ENCODE results near the gene DNAH8. TPM values are rescaled to one million over a fixed set of nuclear protein-coding genes. Genes with fewer than 3 reads are reported as not detected.
"Not testable (repeated sequence)": the region's sequence is repeated elsewhere in the genome, so short reads cannot be mapped to it uniquely, and the experiment has no call there.

The DNAH8 gene
- total RNA-seq, 1 donor from 2014 or later = 3.0 TPM

DNA sequence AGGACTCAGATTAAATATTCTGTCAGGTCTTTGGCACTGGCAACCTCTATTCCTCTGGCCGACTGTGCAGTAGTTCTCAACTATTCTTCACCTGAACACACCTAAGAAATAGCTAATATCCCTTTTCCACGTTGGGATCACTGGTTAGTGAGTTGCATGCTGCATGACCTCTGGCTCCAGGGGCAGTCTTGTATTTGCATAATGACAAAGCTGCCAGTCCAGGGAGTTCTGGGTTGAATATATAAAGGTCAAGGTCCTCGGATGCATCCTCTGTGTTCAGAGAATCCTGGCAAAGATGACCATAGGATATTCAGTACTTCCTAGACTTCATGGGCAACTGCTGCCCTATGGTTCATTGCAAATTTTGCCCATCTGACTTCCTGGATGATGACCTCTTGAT lies 131.2 kb downstream of the DNAH8 start:
- no peak for DNase-seq

DNA sequence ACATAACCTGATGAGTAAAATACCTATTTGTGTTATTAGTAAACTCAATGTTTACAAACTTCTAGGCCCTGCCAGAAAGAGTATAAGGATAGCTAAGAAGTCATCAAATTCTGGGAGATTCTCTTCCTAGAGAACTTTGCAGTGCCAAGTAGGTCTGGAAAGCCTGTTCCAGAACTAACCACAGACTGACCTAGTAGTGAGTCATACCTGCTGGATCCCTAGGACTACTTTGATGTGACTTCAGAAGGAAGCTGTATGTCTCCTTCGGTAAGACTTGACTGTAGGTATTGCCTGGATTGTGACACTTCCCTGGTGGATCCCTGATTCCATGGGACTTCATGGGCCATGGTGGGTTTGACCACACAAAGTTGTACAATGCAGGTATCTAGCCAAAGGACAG lies 131.7 kb downstream of the DNAH8 start:
- no peak for DNase-seq

DNA sequence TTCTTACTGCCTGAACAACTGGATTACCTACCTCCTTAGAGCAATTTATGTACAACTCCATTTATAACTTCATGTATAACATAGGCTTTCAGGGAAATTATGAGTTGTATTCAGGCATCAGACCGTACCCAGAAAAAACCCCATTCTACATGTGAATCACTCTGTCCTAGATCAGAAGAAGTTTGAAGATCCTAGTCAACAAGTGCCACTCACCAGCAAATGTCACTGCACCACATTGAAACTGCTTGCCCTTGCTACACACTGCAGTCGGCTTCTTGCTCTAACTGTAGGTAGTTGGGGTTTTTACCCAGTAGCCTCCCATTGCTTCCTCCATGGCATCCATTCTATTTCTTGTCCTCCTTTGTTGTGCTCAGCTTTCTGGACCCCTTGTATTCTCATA lies 132.4 kb downstream of the DNAH8 start:
- DNase-seq = no peak

DNA sequence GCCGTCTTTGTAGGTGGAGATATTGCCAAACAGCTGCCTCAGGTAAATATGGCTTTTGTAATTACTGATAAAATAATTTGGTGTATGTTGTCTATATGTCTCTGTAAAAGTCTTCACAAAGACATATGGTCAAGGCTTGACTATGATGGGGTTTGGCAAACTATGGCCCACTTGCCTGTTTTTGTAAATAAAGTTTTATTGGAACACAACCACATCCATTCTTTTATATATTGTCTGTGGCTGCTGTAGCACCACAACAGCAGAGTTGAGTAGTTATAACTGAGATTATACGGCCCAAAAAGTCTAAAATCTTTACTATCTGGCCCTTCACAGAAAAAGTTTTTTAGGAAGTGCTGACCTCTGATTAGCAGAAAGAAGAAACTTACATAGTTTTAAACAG lies 133.6 kb downstream of the DNAH8 start:
- no peak for DNase-seq

DNA sequence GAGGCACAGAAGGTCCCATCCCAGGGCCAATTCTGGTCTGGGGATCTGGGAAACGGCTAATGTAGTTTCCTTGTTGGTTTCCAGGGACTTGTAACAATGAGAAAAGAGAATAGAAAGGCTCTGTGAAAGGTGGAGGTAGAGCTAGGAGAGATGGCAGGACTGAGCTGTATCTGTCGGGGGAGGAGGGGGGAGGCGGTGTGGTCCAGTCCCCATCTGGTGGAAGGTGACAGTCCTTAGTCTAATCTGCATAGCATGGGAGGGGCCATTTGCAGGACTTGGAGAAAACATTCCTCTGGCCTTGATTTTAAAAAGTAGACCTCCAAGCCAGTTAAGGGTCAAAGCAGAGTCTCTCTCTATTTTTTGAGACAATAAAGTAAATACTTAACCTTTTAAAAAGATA lies 137.1 kb downstream of the DNAH8 start:
- DNase-seq = no peak

DNA sequence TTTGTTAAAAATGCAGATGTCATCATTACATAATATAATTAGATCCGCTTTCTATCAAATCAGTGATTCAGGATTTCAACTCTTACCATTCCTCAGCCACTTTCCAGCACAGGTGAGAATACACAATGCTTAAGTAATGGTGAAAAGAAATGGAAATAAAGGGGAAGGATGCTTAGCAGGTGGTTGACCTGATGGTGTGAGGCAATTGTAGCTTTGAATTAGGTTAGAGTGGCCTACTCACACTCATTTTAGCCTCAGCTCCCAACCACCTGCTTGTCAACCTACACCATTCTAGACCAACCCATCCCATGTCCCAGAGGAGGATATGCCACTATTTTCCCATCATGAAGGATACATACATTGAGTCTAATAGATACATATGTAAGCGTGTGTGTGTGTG lies 138.1 kb downstream of the DNAH8 start:
- no peak for DNase-seq

DNA sequence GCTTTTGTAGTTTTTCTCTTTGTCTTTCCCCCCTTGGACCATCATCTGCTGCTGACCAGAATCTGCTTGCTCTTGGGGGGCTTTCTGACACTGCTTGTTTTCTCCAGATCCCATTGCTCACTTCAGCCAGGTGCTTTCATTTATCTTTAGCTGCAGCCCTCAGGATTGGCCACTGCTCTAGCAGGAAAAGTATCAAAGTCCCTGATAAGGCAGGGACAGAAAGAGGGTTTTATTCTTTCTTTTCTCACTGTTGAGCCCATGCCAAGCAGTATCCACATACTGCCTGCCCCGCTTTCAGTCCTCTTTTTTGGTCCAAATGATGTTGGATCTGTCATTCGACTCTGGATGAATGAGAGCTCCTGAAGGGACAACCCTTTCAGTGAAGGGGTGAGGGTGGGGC lies 141.4 kb downstream of the DNAH8 start:
- DNase-seq = no peak

DNA sequence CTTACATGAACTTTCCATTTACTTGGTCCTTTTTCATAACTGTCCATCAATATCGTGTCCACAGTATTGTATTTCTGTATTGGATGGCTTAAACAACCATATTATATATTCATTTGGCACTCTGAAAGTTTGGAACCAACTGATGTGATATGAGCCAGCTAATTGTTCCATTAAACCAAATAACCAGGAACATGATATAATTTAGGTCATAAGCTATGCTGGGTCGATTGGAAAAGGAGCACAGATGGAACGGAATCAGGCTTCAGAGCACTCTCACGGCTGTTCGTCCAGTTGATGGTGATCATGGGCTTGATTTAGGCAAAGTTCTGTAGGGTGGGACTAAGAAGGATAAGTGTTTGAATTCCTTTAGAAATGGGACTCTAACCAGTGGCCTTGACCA lies 142.7 kb downstream of the DNAH8 start:
- no peak for DNase-seq

DNA sequence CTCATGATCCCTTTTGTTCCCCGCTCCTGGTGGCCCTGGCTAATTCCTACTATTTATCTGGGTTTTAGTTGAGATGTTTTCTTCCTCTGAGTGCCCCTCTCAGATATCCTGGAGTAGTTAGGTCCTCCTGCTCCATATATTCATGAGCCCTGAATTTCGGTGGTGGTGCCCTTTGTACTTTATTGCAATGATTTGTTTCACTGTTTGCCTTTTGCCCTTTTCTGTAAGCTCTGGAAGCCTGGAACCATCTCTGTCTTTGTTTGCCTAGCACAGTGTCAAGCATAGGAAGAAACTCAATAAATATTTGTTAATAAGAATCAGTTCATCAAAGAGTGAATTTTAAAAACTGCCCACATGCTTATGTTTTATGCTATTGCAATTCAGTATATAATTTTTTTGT lies 144.9 kb downstream of the DNAH8 start:
- DNase-seq = no peak

DNA sequence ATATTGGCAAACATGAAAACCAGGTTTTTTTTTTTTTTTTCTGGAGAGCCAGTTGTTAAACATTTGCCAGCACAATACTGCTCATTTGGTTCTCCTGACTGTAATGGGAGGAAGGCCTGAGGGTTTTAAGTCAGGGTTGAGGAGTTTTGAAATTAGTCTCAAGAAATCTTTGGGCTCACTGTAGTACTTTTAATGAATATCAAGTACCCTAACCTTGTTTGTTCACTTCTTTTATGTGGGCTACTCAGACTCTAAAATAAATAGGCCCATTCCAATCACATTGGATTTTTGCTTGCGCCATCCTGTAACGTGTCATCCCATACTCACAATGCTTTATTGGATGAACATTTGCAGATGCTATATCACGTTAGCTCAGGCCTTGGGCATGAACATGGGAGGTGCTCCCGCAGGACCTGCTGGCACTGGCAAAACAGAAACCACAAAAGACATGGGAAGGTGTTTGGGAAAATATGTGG lies 146.9 kb downstream of the DNAH8 start:
- no peak for DNase-seq

DNA sequence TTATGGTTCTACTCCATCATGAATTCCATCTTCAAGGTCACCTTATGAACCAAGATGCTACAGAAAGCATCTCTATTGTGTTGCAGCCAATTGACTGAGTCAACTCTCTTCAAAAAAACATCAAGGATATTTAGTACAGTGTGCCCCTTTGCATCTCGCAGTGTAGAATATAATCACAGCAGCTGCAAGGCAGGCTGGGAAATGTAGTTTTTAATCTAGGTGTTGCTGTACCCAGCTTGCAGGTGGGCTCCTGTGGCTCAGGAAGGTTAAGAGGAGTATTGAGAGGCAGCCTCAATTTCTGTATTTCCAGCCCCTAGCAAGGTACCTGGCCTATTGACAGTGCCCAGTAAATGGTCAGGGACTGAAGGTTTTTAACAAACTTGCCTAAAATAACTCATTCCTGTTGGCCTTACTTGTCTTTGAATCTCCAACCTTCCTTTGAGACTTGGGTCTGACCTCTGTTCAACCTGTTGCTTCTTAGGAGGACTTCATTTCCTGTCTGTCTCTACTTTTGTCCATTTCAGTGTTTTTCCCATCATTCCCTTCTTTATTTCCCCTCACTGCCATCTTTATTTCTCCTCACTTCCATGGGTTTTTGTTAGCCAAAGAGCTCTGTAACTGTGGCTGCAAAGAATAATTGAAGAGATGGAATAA lies 150.5 kb downstream of the DNAH8 start:
- no peak for DNase-seq

DNA sequence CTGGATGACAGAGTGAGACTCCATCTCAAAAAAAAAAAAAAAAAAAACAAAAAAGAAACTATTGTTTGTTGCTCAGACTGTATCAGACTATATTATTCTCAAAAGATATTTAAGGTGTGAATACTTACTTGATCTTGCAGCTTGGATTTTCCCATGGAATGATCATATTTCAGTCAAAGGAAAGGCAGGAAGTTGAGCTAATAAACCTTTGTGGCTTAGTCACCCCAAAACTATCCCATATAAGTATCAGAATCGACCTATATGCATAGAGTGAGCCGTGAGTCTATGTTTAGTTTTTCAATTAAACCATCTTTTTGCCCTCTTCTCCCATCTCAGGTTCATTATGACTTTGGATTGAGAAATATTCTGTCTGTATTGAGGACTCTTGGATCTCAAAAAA lies 152.6 kb downstream of the DNAH8 start:
- DNase-seq = no peak

DNA sequence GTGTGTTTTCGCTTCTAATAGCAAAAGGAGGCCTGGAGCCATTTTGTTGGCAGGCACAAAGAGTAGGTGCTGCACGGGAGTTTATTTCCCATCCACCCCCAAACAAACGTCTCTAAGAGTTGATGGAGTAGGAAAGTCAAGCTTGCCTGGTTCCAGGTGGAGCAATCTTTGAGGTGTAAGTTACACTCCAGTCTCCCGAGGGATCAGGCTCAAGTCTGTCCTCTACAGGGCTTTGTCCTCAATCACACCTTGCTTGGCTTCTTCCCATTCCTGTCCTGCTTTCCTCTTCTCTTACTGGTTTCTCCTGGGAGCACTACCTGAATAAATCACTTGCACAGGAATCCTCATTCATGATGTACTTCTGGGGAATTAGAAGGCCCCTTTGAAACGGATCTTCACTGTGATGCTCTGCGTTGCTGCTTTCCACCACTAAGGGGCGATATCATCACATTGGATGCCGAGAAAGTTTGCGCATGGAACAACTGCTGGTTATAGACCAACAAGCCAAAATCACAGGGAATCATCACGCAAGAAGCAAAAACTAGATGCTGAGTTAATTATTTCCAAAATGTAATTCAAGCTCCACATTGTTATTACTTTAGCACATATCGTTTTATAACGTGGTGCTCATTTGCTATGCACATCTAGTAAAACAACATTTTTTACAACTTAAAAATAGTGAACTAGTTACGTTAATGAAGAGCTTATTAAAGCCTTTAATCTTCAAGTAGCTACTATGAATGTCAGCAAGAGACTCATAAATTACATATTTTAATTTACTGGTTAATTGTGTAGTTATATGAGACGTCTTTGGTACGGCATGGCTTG lies 156.8 kb downstream of the DNAH8 start:
- peak; percentile 77 for DNase-seq

DNA sequence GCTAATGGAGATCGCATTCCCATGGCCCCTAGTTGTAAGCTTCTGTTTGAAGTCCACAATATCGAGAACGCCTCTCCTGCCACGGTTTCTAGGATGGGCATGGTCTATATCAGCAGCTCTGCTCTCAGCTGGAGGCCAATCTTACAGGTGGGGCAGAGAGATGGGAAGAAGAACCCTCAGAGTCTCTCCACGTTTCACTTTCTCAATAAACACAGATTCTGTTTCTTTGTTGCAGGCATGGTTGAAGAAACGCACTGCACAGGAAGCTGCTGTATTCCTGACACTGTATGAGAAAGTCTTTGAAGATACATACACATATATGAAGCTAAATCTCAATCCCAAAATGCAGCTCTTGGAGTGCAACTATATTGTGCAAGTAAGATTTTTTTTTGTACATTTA lies 157.9 kb downstream of the DNAH8 start:
- no peak for DNase-seq

DNA sequence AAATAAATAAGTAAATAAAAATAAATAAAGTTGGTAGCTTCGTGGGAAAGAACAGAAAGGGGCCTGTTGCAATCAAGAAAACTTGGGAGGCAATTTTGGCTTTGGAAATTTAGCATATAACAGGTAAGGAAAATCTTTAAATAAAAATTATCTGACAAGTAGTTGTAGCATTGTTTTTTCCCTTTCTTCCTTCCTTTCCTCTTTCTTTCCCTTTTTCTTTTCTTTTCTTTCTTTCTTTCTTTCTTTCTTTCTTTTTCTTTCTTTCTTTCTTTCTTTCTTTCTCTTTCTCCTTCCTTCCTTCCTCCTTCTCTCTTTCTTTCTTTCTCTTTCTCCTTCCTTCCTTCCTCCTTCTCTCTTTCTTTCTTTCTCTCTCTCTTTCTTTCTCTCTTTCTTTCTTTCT lies 158.7 kb downstream of the DNAH8 start:
- not testable (repeated sequence) for DNase-seq

DNA sequence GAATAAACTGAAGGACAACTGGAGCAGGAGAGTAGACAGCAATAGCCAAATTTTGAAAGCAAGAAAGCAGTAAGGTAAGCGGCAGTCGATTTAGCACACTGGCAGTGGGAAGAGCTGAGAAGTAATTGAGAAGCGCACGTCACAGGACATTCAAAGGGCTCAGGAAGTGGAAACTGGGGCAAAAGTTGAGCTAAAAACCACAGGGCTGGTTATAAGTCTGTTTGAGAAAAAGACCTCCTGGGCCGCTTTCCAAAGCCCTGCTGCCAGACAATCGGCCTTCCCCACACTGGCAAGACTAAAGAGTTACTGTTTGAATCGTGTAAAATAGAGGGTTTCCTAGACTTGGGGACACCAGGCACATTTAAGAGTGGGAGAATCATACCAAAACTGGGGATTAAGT lies 161.4 kb downstream of the DNAH8 start:
- DNase-seq = no peak

DNA sequence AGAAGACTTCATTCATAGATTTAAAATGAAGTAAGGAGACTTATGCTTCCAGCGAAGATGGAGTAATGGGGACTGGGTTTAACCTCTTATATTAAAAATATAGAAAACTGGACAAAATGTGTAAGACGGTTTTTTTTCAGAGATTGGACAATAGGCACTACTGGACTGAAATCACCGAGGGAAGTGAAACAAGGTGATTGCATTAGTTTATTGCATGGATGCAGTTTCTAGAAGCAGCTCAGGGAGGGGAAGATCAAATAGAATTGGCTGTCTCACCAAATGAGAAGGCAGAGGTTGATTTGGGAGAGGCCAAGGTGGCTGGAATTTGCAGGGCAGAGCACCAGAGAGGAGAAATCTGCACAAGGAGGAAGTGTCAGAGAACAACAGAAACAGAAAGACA lies 162.6 kb downstream of the DNAH8 start:
- no peak for DNase-seq

DNA sequence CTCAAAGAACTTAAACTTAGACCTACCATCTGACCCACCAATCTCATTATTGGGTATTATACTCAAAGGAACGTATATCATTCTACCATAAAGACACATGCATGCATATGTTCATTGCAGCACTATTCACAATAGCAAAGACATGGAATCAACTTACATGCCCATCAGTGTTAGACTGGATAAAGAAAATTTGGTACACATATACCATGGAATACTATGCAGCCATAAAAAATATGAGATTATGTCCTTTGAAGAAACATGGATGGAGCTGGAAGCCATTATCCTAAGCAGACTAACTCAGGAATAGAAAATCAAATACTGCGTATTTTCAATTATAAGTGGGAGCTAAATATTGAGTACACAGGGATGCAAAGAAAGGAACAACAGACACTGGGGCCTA lies 167.0 kb downstream of the DNAH8 start:
- no peak for DNase-seq

DNA sequence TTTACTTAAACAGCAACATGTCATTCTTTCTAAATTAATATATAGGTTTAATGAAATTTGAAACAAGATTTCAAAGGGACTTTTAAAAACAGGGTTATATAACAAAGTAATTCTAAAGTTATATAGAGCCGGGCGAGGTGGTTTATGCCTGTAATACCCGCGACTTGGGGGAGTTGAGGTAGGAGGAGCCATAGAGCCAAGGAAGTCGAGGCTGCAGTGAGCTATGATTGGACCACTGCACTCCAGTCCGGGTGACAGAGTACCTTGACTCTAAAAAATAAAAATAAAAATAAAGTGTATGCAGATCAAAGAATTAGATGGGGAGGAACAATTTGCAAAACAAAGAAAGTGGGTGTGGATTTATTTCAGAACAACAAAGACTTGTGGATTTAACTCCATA lies 182.4 kb downstream of the DNAH8 start:
- DNase-seq = no peak

DNA sequence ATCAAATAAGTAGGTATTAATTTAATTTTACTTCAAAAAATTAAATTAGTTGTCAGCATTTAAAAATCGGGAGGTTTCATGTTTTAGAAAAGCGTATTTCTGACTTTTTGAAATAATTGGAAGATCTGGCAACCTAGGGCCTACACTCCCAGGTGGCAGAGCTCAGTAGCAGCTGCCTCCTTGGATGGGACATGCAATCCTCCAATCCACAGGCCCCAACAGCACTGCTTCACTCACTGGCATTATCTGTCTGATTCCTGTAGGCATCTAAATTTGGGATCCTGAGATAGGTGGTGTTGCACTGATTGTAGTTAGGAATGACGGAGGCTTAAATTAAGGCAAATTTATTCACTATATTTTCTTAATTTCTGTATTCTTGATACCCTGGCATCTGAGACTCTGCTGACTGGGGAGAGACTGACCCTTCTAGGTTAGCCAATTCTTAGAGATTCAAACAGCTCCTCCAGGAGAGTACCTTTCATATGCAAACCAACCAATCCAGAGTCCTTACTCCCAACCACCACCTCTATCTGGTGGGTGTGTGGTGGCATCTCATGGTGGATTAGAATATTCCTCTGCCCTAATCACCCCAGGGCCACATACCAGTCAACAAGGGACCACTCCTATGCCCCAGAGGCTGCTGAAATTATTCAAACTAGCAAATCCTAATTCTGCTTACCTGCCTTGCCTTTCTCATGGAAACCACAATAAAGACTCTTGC lies 186.9 kb downstream of the DNAH8 start:
- DNase-seq = no peak

DNA sequence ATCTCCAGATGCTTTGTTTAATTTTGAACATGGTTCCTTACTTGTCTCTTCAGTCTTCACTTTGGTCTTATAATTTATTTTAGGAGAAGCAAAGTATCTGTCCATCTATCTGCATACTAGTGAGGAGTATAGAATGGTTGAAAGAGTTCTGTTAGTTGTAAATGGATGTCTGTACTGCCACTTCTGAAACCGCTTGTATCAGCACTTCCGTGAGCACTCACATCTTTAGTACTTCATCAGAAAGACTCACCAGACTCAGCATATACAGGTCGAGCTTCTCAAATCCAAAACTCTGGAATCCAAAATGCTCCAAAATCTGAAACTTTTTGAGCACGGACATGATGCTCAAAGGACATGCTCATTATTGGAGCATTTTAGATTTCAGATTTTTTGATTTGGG lies 191.5 kb downstream of the DNAH8 start:
- no peak for DNase-seq

DNA sequence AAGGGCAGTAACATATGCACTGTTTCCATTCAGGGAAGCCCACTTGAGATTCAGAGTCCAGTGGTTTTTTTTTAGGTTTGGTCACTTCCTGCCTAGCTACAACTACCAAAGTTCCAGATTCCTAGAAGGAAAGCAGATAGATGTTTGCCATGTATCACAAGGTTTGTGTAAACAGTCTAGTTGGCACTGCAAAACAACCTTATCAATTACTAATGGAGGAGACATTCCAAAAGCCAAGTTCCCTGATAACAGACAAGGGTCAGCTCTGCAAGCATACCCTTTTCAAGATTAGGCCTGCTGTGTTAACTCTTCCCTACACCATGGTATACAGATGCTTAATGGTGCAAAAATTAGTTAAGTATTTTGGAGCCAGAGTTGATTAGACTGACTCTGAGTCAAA lies 192.2 kb downstream of the DNAH8 start:
- peak; percentile 12 for DNase-seq

DNA sequence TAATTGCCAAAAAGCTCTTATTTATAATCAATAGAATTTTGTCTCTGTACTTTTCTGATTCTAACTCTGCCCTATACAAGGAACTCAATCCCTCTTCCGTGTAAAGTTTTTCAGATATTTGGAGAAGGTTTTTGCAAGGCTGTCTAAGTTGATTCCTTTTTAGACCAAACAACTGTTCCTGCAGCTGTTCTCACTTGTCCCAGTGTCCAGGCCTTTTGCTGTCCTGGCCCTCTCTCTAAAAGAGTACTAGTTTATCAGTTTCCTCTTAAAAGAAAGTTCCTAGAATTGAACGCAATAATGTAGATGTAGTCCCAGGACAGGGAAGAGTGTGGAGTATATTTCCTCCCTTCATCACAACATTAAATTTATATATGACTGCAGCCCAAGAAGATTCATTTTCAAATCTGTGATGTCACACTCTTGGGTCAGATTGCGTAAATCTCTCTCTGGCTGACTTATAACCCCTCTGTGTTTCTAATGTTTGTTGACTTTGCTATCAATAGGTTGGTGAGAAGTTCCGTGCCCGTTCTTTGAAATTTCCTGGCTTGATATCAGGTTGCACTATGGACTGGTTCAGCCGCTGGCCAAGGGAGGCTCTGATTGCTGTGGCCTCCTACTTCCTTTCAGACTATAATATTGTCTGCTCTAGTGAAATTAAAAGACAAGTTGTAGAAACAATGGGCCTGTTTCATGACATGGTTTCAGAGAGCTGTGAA lies 194.1 kb downstream of the DNAH8 start:
- peak; percentile 75 for DNase-seq
